Umbilical cord (tissue), 2 donors: ENCODE results near the gene ADSL. TPM values are rescaled to one million over a fixed set of nuclear protein-coding genes. Genes with fewer than 3 reads are reported as not detected.
"Not testable (repeated sequence)": the region's sequence is repeated elsewhere in the genome, so short reads cannot be mapped to it uniquely, and the experiment has no call there.

Experiments
- DNase-seq: peaks from one replicate; pipeline ENCODE4 v3.0.0-alpha.2; 2015; ENCODE audit warnings: low spot score
- total RNA-seq: library from RNA; depleted of rRNA; stranded (reverse); fragments of >200 nt; gene quantifications from one replicate; pipeline ENCODE4 v1.2.3, GENCODE V29; 2014; ENCODE audit warnings: low replicate concordance; ENCODE audit not compliant: insufficient read depth

Gene ADSL
- 123 TPM for total RNA-seq

- DNase-seq: peak; percentile 94
These were observed at the start of gene ADSL for GRCh38 chr22:40346185-40347118. Gene ADSL (plus strand): TSS chr22:40346500. CDS start chr22:40346559, 59 bp downstream.

- DNase-seq: no peak
These were observed 46.0 kb upstream of the ADSL start for GRCh38 chr22:40300316-40300715.

- DNase-seq: no peak
These were observed 45.2 kb upstream of the ADSL start for GRCh38 chr22:40300884-40301672.

- no peak for DNase-seq
These were observed 44.2 kb upstream of the ADSL start for GRCh38 chr22:40302149-40302548.

GRCh38 chr22:40305625-40306024 lies 40.7 kb upstream of the ADSL start:
- DNase-seq: no peak

- DNase-seq: no peak
These were observed 37.2 kb upstream of the ADSL start for GRCh38 chr22:40308999-40309573.

- no peak for DNase-seq
These were observed 36.7 kb upstream of the ADSL start for GRCh38 chr22:40309631-40310030.

- DNase-seq: peak; percentile 90
These were observed 36.1 kb upstream of the ADSL start for GRCh38 chr22:40310081-40310767.

GRCh38 chr22:40310768-40311120 lies 35.6 kb upstream of the ADSL start:
- DNase-seq: no peak

- not testable (repeated sequence) for DNase-seq
These were observed 34.7 kb upstream of the ADSL start for GRCh38 chr22:40311646-40312045.

GRCh38 chr22:40312050-40312449 lies 34.2 kb upstream of the ADSL start:
- no peak for DNase-seq

- DNase-seq: no peak
These were observed 33.3 kb upstream of the ADSL start for GRCh38 chr22:40313007-40313406.

- no peak for DNase-seq
These were observed 32.3 kb upstream of the ADSL start for GRCh38 chr22:40314041-40314440.

- no peak for DNase-seq
These were observed 25.6 kb upstream of the ADSL start for GRCh38 chr22:40320687-40321086.

- DNase-seq: no peak
These were observed 24.3 kb upstream of the ADSL start for GRCh38 chr22:40322021-40322420.

GRCh38 chr22:40322818-40323447 lies 23.4 kb upstream of the ADSL start:
- no peak for DNase-seq

- peak; percentile 85 for DNase-seq
These were observed 22.6 kb upstream of the ADSL start for GRCh38 chr22:40323681-40324171.

GRCh38 chr22:40324468-40325305 lies 21.6 kb upstream of the ADSL start:
- DNase-seq: no peak

GRCh38 chr22:40325315-40325714 lies 21.0 kb upstream of the ADSL start:
- DNase-seq: no peak
